Calu3 (cell line): ENCODE results near the gene WNT2. TPM values are rescaled to one million over a fixed set of nuclear protein-coding genes. Genes with fewer than 3 reads are reported as not detected.

ENCODE experiments used
- BruUV-seq: library from RNA; stranded (reverse); fragments of 400-500 nt; replicated peaks from 2 replicates; lab custom pipeline; 2021; lab: Mats Ljungman, UMichigan
- CTCF ChIA-PET: fragments of 300-600 bp; sonication (Branson Sonifier 250); formaldehyde crosslinking; loops from one replicate; lab custom pipeline; 2022; ENCODE audit warnings: antibody characterized with exemption; lab: Charles Lee
- DNase-seq: peaks from one replicate; pipeline ENCODE4 v3.0.0; 2022
- H3K27ac Mint-ChIP-seq: one replicate; pipeline ENCODE4 v1.8.0; 2022; ENCODE audit warnings: mixed read lengths; ENCODE audit not compliant: unreplicated experiment
- H3K27me3 Mint-ChIP-seq: one replicate; pipeline ENCODE4 v1.8.0; 2022; ENCODE audit warnings: mixed read lengths; ENCODE audit not compliant: unreplicated experiment
- H3K36me3 Mint-ChIP-seq: one replicate; pipeline ENCODE4 v1.8.0; 2022; ENCODE audit warnings: mild to moderate bottlenecking, moderate library complexity, mixed read lengths; ENCODE audit not compliant: insufficient read depth, unreplicated experiment
- H3K4me1 Mint-ChIP-seq: one replicate; pipeline ENCODE4 v1.8.0; 2022; ENCODE audit warnings: mild to moderate bottlenecking, low read depth, mixed read lengths; ENCODE audit not compliant: unreplicated experiment
- H3K4me3 Mint-ChIP-seq: one replicate; pipeline ENCODE4 v1.8.0; 2022; ENCODE audit warnings: mild to moderate bottlenecking, low read depth, moderate library complexity, mixed read lengths; ENCODE audit not compliant: unreplicated experiment
- H3K9me3 Mint-ChIP-seq: one replicate; pipeline ENCODE4 v1.8.0; 2022; ENCODE audit warnings: low read depth, mixed read lengths; ENCODE audit not compliant: unreplicated experiment
- intact Hi-C: fragments of 100-400 bp; cut with micrococcal nuclease; formaldehyde crosslinking; loops from one replicate; pipeline ENCODE4 v1.10.0; 2022; ENCODE audit not compliant: unreplicated experiment
- total RNA-seq: library from RNA; stranded (reverse); gene quantifications from 2 replicates; pipeline ENCODE4 v1.2.3, GENCODE V29; 2022
- TF ChIP-seq, protein P1 (sequence below): fragments of 200-600 bp; IDR thresholded peaks from one replicate; pipeline ENCODE4 v1.8.0; 2022; ENCODE audit warnings: antibody characterized with exemption; ENCODE audit not compliant: unreplicated experiment

Gene WNT2
- total RNA-seq, 1 experiment from 2014 or later = not detected

DNA sequence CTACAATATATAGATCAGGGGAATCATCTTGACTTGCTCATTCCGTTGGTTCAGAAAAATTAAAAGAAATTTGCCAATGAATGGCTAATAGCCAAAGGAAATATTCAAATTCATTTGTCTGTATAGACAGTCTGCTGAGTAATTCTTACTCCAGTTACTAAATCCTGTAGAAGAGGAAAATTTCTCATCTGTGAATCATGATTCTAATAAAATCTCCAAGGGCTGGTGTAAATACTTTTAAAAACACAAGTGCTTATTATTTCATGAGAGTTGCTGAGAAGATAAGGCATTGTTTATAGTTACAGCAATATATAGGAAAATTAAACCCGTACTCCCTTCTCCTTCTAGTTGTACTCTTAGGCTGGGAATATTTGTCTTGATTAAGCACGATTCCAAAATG lies 53.0 kb downstream of the WNT2 start:
- CTCF ChIA-PET = no interaction called here
- H3K27me3 Mint-ChIP-seq = peaks cover 49% of the 10 kb centered on the region
- H3K4me3 Mint-ChIP-seq = no peak overlapping the region
- BruUV-seq = no TSS peak
- intact Hi-C loops = no loop called here
- H3K36me3 Mint-ChIP-seq = no peaks in the 10 kb centered on the region
- no peaks in the 10 kb centered on the region for H3K4me1 Mint-ChIP-seq
- H3K27ac Mint-ChIP-seq = no peak overlapping the region
- H3K9me3 Mint-ChIP-seq = peaks cover 2% of the 10 kb centered on the region
- TF ChIP-seq, protein P1, sequence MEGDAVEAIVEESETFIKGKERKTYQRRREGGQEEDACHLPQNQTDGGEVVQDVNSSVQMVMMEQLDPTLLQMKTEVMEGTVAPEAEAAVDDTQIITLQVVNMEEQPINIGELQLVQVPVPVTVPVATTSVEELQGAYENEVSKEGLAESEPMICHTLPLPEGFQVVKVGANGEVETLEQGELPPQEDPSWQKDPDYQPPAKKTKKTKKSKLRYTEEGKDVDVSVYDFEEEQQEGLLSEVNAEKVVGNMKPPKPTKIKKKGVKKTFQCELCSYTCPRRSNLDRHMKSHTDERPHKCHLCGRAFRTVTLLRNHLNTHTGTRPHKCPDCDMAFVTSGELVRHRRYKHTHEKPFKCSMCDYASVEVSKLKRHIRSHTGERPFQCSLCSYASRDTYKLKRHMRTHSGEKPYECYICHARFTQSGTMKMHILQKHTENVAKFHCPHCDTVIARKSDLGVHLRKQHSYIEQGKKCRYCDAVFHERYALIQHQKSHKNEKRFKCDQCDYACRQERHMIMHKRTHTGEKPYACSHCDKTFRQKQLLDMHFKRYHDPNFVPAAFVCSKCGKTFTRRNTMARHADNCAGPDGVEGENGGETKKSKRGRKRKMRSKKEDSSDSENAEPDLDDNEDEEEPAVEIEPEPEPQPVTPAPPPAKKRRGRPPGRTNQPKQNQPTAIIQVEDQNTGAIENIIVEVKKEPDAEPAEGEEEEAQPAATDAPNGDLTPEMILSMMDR = no peak
- DNase-seq = no peak

DNA sequence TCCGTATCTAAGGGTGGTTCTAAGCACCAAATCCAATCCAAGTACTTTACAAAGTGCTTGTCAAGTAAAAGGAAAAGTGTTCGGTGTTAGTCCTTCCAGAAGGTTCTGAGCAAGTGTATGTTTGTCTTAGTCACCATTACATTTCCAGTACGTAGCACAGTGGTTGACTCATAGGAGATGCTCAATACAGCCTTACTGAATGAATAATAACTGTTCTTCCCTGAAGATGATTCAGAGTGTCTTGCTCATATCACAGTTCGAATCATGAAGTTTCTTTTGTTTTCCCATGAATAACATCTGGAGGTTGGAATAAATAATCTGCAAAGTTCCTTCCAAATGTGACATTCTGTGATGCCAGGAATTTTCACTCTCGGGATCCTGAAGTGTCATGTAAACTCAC lies 53.4 kb downstream of the WNT2 start:
- no peak overlapping the region for H3K27ac Mint-ChIP-seq
- intact Hi-C loops = no loop called here
- DNase-seq = no peak

DNA sequence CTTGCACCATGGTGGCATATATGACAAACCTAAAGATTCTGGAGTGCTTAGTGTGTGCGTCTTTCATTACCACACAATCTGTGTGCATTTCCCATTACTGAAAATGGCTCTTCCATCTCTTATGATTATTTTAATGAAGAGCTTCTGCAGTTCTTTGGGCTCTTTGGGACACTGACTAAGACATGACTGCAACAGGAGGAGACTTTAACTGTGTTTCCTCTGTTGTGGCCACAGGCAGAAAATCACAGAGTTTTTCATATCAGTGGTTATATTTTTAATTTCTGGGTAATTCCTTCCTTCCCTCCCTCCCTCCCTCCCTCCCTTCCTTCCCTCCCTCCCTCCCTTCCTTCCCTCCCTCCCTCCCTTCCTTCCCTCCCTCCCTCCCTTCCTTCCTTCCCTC lies 58.1 kb downstream of the WNT2 start:
- H3K27me3 Mint-ChIP-seq = peaks cover 7% of the 10 kb centered on the region
- H3K9me3 Mint-ChIP-seq = peaks cover 2% of the 10 kb centered on the region
- no peak overlapping the region for H3K27ac Mint-ChIP-seq
- no peak overlapping the region for H3K4me3 Mint-ChIP-seq
- TF ChIP-seq, protein P1 = no peak
- CTCF ChIA-PET = interaction anchor here (0.7 kb wide), 1 partner anchor 123 kb away, joined by 4 read pairs; no protein-coding TSS in a partner anchor
- no TSS peak for BruUV-seq
- no peaks in the 10 kb centered on the region for H3K36me3 Mint-ChIP-seq
- intact Hi-C loops = no loop called here
- no peaks in the 10 kb centered on the region for H3K4me1 Mint-ChIP-seq
- DNase-seq = no peak

More for the DNA sequence above, 53.4 kb downstream of the WNT2 start:
- Mint-ChIP-seq H3K27me3 (peaks cover 44% of the 10 kb centered on the region), H3K4me3 (no peak overlapping the region), H3K9me3 (peaks cover 2% of the 10 kb centered on the region), H3K4me1 (no peaks in the 10 kb centered on the region), H3K36me3 (no peaks in the 10 kb centered on the region)
- TF ChIP-seq, protein P1 = no peak
- BruUV-seq = no TSS peak
- CTCF ChIA-PET = no interaction called here

DNA sequence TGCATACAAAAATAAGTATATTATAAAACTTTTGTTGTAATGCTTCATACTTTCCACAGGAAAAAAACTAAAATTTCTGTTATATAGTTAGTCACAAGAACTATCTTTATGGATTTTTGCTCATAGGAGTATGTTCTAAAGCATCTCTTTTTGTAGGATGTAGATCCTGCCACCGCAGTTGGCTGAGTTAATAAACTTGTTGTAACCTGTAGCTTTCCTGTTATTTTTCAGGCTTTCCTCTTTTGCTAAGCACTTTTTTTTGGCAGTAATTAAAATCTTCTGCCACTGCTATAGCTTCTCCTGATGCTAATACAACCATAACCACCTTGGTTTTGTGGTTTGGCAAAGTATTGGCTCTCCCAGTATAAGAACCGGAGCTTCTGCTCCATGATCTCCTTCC lies 60.3 kb downstream of the WNT2 start:
- no peak overlapping the region for H3K27ac Mint-ChIP-seq
- H3K4me3 Mint-ChIP-seq = no peak overlapping the region
- TF ChIP-seq, protein P1 = no peak
- peaks cover 11% of the 10 kb centered on the region for H3K27me3 Mint-ChIP-seq
- BruUV-seq = no TSS peak
- H3K4me1 Mint-ChIP-seq = no peaks in the 10 kb centered on the region
- DNase-seq = no peak
- CTCF ChIA-PET = no interaction called here
- intact Hi-C loops = no loop called here
- no peaks in the 10 kb centered on the region for H3K36me3 Mint-ChIP-seq
- H3K9me3 Mint-ChIP-seq = peaks cover 1% of the 10 kb centered on the region
